ENCODE data around the gene GSTT2.

Gene GSTT2

DNA sequence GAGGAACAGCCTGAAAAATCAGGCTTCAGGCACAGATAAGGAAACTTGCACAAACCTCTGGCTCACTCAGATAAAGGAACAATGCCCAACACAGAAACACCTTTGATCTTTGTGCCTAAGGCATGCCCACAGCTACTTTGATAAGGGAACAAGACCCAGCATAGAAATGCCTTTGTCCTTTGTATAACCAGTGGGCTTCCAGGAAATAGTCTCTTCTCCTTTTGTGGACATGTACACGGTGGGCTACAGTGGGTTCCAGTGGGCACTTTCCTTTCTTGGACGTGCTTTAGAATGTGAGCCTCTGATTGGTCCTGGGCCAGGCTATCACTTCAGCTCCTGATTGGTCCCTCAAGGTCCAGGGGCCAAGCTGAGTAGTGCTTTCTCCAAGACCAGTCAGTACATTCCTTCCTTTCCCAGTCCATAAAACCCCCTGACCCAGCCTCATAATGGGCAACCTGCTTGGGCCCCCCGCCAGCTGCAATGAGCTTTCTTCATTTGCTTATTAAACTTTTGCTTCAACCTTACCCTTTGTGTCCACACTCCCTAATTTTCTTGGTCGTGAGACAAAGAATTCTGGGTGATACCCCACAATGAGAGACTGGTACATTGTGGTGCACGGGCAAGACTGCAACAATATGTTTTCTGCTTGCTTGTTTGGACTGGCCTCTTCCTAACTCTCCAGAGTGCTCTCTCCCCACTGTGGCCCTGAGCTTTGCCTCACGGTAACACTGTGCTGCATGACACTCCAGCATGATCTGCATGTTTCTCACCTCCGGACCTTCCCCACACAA, 29.5 kb downstream of the GSTT2 start:
- DNase-seq (ENCODE audit: low spot score): no peak

DNA sequence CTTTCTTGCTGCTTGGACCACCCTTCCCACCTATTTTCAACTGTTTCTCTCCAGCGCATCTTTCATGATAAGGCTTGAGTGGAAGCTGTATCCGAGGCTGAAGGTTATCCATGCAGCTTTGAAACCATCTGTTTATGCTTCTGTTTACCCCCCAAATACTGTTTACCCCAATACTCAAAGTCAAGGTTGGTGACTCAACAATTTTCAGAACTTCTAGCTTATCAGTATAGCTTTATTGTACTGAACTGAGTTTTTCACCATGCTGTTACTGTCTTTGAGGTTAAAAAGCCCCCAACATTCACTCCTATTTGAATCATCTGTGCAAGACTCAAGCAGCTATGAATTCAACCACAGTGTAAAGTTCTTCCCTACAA, 30.1 kb downstream of the GSTT2 start:
- DNase-seq (ENCODE audit: low spot score): no peak

DNA sequence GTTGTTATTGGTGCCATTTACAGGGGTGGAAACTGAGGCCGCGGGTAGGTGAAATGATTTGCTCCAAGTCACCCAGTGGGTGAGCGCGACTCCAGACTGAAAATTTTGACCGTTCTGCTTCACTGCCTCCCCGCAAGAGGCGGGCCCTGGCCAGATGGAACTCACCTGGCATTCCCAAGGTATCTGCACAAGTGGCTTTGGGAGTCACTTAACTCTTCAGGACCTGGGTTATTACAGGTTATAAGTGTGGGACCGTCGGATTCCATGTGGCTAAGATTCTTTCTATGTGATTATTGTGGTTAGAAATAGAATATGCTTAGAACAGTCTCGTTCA, 31.8 kb downstream of the GSTT2 start:
- no peak for DNase-seq (ENCODE audit: low spot score)

DNA sequence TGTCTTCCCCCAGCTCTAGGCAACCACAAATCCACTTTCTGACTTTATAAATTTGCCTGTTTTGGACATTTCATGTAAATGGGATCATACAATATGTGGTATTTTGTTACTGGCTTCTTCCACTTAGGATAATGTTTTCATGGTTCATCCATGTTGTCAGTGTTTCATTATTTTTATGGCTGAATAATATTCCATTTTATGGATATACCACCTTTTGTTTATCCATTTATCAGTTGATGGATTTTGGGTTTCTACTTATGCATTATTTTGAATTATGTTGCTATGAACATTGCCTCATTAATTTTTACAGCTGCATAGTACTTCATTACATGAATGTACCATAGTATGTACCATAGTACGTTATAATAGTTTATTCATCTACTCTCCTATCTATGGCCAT, 36.2 kb downstream of the GSTT2 start:
- no peak for DNase-seq (ENCODE audit: low spot score)

DNA sequence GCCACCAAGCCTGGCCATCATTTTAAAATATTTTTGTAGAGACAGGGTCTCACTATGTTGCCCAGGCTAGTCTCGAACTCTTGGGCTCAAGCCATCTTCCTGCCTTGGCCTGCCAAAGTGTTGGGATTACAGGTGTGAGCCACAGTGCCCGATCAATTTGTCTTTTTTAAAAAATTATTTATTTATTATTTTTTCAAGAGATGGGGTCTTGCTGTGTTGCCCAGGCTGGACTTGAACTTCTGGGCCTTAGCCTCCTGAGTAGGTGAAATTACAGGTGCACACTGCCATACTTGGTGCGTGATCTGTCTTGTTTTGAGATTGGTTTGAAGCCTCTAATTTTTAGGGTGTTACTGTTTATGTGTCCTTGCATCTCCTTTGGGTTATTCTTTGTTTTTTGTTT, 41.4 kb downstream of the GSTT2 start:
- DNase-seq (ENCODE audit: low spot score): no peak

DNA sequence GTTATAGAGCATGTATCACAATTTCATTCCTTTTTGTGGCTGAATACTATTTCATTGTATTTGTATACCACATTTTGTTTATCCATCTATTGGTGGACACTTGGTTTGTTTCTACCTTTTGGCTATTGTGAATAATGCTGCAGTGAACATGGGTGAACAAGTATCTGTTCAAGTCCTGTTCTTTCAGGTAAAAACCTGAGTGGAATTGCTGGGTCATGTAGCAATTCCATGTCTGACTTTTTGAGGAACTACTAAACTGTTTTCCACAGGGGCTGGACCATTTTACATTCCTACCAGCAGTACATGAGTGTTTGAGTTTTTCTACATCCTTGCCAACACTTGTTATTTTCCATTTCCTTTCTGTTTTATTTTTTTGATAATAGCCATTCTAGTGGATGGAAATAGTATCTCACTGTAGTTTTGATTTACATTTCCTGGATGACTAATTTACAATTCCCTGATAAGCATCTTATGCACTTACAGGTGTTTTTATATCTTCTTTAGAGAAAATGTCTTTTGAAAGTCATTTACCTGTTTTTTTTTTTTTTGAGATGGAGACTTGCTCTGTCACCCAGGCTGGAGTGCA, 43.4 kb downstream of the GSTT2 start:
- DNase-seq (ENCODE audit: low spot score): no peak

DNA sequence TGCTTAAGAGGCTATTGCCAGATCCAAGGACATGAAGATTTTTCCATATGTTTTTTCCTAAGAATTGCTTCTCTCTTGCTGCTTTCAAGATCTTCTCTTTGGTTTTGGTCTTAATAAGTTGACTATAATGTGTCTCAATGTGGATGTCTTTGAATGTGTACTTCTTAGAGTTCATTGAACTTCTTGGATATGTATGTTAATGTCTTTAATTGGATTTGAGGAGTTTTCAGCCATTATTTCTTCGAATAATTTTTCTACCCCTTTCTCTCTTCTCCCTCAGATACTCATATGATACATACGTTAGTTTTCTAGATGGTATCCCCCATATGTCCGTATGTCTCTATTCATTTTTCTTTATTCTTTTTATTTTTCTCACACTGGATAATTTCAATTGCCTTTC, 44.4 kb downstream of the GSTT2 start:
- no peak for DNase-seq (ENCODE audit: low spot score)

DNA sequence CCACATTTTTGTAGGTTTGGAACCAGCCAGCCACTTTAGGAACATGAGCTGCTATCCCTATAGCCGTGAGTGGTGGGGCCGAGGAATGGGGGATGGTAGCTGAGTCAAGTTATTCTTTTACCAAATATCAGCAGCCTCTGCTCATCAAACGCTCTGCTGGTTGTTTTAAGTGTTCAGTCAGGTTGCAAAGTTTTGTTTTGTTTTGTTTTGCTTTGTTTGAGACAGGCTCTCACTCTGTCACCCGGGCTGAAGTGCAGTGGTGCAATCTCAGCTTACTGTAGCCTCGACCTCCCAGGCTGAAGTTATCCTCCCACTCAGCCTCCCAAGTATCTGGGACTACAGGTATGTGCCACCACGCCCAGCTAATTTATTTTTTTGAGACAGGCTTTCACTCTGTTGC, 45.5 kb downstream of the GSTT2 start:
- no peak for DNase-seq (ENCODE audit: low spot score)

DNA sequence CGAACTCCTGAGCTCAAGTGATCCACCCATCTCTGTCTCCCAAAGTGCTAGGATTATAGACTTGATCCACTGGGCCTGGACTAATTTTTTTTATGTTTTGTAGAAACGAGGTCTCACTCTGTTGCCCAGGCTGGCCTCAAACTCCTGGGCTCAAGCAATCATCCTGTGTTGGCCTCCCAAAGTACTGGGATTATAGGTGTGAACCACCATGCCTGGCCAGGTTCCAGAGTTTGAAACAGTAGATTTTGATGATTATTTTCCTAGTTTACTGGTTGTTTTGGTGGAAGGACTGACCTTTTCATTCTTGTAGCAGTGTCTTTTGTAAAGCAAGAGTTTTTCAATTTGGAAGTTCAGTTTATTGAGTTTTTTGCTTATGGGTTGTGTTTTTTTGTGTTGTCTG, 46.1 kb downstream of the GSTT2 start:
- DNase-seq (ENCODE audit: low spot score): no peak

DNA sequence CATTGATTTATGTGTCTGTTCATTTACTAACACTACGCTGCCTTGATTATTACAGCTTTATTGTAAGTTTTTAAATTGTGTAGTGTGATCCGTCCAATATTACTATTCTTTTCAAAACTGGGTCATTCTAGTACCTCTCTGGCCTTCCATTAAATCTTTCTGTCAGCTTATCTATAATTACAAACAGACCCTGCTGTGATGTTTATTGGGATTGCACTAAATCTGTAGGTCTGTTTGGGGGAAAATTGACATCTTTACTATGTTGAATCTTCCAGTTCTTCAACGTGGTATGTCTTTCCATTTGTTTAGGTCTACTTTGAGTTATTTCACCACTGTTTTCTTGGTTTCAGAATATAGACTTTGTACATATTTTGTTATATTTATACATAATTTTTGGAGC, 46.8 kb downstream of the GSTT2 start:
- DNase-seq (ENCODE audit: low spot score): no peak

DNA sequence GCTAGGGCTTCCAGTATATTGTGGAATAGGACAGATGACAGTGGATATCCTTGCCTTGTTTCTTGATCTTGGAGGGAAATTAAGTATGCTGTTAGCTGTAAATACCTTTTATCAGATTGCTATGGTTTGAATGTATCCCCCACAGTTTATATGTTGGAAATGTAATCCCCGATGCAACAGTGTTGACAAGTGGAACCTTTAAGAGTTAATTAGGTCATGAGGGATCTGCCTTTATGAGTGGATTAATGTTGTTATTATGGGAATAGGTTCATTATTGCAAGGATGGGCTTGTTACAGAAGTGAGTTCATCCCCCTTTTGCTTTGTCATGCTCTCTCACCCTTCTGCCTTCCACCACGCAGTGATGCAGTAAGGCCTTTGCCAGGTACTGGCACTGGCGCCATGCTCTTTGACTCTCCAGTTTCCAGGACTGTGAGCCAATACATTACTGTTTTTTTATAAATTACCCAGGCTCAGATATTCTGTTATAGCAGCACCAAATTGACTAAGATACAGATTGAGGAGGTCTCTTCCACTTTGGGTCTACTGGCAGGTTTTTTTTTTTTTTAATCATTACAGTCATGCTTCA, 47.5 kb downstream of the GSTT2 start:
- DNase-seq (ENCODE audit: low spot score): no peak

DNA sequence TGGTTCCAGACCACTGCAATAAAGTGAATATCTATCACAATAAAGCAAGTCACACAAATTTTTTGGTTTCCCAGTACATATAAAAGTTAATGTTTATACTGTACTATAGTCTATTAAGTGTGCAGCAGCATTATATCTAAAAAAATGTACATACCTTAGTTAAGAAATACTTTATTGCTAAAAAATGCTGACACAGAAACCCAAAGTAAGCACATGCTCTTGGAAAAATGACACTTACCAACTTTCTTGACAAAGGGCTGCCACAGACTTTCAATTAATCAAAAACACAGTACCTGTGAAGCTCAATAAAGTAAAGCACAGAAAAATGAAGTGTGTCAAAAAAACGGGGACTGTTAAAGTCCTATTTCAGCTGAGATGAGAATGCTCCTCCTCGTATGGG, 48.1 kb downstream of the GSTT2 start:
- no peak for DNase-seq (ENCODE audit: low spot score)

DNA sequence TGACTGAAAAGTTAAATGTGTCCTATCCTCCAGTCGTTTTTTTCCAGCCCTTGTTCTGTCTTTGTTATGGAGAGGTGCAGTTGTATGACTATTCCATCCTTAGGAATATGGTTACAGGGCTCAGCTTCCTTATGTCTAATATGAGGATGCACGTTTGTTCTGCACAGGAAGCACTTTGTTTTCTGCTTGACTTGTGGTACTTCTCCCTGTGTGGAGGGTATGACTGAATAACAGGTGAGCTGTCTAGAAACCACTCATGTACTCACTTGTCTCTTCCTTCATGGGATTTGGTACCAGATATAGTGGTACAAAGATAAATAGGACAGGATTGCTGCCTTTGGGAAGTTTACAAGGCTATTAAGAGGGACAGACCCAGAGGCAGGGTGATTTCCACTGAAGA, 48.6 kb downstream of the GSTT2 start:
- no peak for DNase-seq (ENCODE audit: low spot score)

DNA sequence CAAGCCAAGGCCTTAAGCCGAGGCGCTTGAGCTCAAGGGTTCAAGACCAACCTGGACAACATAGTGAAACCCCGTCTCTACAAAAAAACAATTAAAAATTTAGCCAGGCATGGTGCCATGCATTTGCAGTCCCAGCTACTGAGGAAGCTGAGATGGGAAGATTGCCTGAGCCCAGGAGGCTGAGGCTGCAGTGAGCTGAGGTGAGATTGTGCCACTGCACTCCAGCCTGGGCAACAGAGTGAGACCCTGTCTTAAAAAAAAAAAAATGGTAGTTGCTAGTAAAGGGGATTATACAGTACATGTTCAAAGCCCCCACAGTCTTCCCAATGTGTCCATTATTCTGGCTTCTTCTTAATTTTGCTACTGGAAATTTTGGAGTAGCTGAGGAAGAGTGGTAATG, 49.4 kb downstream of the GSTT2 start:
- DNase-seq (ENCODE audit: low spot score): no peak

DNA sequence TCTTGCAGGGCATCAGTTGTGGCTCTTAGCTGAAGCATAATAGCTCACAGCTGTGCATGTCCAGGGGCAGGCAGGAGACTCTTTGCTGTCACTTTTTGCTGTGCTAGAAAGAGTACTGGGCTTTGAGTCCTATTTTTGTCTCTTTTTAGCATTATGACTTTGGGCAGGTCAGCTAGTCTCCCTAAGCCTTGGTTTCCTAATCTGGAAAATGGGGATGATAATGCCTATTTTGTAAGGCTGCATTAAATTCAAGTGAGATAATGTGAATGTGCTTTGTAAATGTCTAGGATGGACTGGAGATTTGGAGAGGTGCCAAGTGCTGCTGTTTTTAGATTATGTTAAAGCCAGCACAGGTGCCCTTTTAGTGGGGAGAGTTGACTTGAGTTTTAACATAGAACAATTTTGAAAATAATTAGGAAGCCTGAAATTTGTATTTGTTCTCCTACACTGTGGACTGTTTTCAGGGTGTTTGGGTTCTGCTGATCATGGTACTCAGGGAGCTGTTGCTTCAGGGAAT, 50.3 kb downstream of the GSTT2 start:
- DNase-seq (ENCODE audit: low spot score): no peak

All from kidney capillary endothelial cell (primary cell).